Measurements from ENCODE around the gene IDH3A.

DNA sequence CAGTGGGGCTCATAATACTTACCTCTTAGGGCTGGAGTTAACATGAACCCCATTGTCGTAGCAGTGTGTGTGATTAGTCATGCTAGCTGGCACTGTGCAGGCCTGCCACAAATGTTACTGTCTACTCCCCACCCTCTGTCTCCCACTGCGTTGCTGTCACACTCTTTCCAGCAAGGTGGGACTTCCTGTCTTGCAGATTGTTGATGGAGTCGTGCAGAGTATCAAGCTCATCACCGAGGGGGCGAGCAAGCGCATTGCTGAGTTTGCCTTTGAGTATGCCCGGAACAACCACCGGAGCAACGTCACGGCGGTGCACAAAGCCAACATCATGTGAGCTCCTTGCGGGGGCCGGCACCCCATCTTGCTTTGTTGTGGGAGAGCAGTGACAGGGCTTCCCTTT, 12.9 kb downstream of the IDH3A start:
- TF ChIP-seq POLR2A (IDR thresholded peaks at IDR 0.05; ENCODE audit: low read depth, low read length) (no peak), TAF1 (IDR thresholded peaks at IDR 0.05; ENCODE audit: low read depth, low read length) (no peak), POLR2AphosphoS5 (IDR thresholded peaks at IDR 0.05; ENCODE audit: low read depth, low read length) (no peak)
